H9 (cell line): Measurements from ENCODE around the gene KRT71. TPM values are rescaled to one million over a fixed set of nuclear protein-coding genes. Genes with fewer than 3 reads are reported as not detected.

Experiments
- DNase-seq: peaks from one replicate; pipeline ENCODE4 v3.0.0-alpha.2; 2017
- H2AFZ ChIP-seq: one replicate; pipeline ENCODE4 v1.6.1; 2013; ENCODE audit warnings: mild to moderate bottlenecking, low read length, control low read depth, moderate library complexity
- H2AK5ac ChIP-seq: 2 replicates; pipeline ENCODE4 v1.6.1; 2013; ENCODE audit warnings: low read length, control low read depth, mixed read lengths; ENCODE audit not compliant: insufficient read length
- H2BK120ac ChIP-seq: one replicate; pipeline ENCODE4 v1.6.1; 2013; ENCODE audit warnings: low read depth, mild to moderate bottlenecking, low read length, control low read depth, inconsistent platforms; ENCODE audit not compliant: poor library complexity, severe bottlenecking
- H2BK12ac ChIP-seq: 2 replicates; pipeline ENCODE4 v1.6.1; 2013; ENCODE audit warnings: low read length, control low read depth, mixed read lengths, low read depth; ENCODE audit not compliant: insufficient read length
- H2BK15ac ChIP-seq: 2 replicates; pipeline ENCODE4 v1.6.1; 2013; ENCODE audit warnings: low read depth, low read length, control low read depth
- H2BK20ac ChIP-seq: one replicate; pipeline ENCODE4 v1.6.1; 2013; ENCODE audit warnings: low read depth, mild to moderate bottlenecking, low read length, control low read depth, inconsistent platforms; ENCODE audit not compliant: poor library complexity, severe bottlenecking
- H2BK5ac ChIP-seq: 2 replicates; pipeline ENCODE4 v1.6.1; 2013; ENCODE audit warnings: low read length, control low read depth, mixed read lengths; ENCODE audit not compliant: insufficient read length
- H3K14ac ChIP-seq: 2 replicates; pipeline ENCODE4 v1.6.1; 2013; ENCODE audit warnings: low read length, control low read depth; ENCODE audit not compliant: insufficient read depth
- H3K18ac ChIP-seq: 2 replicates; pipeline ENCODE4 v1.6.1; 2013; ENCODE audit warnings: low read depth, mild to moderate bottlenecking, mixed read lengths, low read length, control low read depth; ENCODE audit not compliant: insufficient read length
- H3K23ac ChIP-seq: 2 replicates; pipeline ENCODE4 v1.6.1; 2013; ENCODE audit warnings: low read length, control low read depth, mixed read lengths, low read depth; ENCODE audit not compliant: insufficient read length
- H3K23me2 ChIP-seq: 2 replicates; pipeline ENCODE4 v1.6.1; 2013; ENCODE audit warnings: low read depth, mild to moderate bottlenecking, mixed read lengths, low read length, control low read depth; ENCODE audit not compliant: insufficient read length, poor library complexity, severe bottlenecking
- H3K27ac ChIP-seq: 2 replicates; pipeline ENCODE4 v1.5.1; 2013; ENCODE audit warnings: low read length, control low read depth, mixed read lengths, low read depth; ENCODE audit not compliant: insufficient read length
- H3K27me3 ChIP-seq: 2 replicates; pipeline ENCODE4 v1.6.1; 2013; ENCODE audit warnings: low read length, control low read depth, inconsistent platforms; ENCODE audit not compliant: insufficient read depth
- H3K4ac ChIP-seq: 2 replicates; pipeline ENCODE4 v1.6.1; 2013; ENCODE audit warnings: low read depth, mild to moderate bottlenecking, control low read depth, inconsistent platforms, low read length, moderate library complexity
- H3K4me1 ChIP-seq: 2 replicates; pipeline ENCODE4 v1.6.1; 2013; ENCODE audit warnings: low read length, control low read depth, inconsistent platforms; ENCODE audit not compliant: insufficient read depth
- H3K4me2 ChIP-seq: 2 replicates; pipeline ENCODE4 v1.6.1; 2013; ENCODE audit warnings: low read length, control low read depth, mixed read lengths; ENCODE audit not compliant: insufficient read length, insufficient read depth
- H3K56ac ChIP-seq: 2 replicates; pipeline ENCODE4 v1.6.1; 2013; ENCODE audit warnings: low read depth, mild to moderate bottlenecking, mixed read lengths, low read length, control low read depth; ENCODE audit not compliant: insufficient read length
- H3K79me1 ChIP-seq: 2 replicates; pipeline ENCODE4 v1.6.1; 2013; ENCODE audit warnings: low read depth, mild to moderate bottlenecking, moderate library complexity, low read length, control low read depth, inconsistent platforms; ENCODE audit not compliant: insufficient read depth, poor library complexity, severe bottlenecking
- H3K79me2 ChIP-seq: 2 replicates; pipeline ENCODE4 v1.6.1; 2013; ENCODE audit warnings: low read length, control low read depth, inconsistent platforms; ENCODE audit not compliant: insufficient read depth
- H3K9ac ChIP-seq: 2 replicates; pipeline ENCODE4 v1.6.1; 2013; ENCODE audit warnings: low read length, control low read depth, mixed read lengths; ENCODE audit not compliant: insufficient read length; ENCODE audit errors: extremely low read depth
- H3K9me3 ChIP-seq: one replicate; pipeline ENCODE4 v1.6.1; 2013; ENCODE audit warnings: low read depth, low read length, inconsistent platforms; ENCODE audit not compliant: control insufficient read depth
- H3T11ph ChIP-seq: one replicate; pipeline ENCODE4 v1.6.1; 2013; ENCODE audit warnings: mild to moderate bottlenecking, low read length, control low read depth, inconsistent platforms
- H4K20me1 ChIP-seq: one replicate; pipeline ENCODE4 v1.6.1; 2013; ENCODE audit not compliant: control insufficient read depth, insufficient read length, insufficient read depth
- H4K5ac ChIP-seq: 2 replicates; pipeline ENCODE4 v1.6.1; 2013; ENCODE audit warnings: low read depth, mild to moderate bottlenecking, mixed read lengths, low read length, control low read depth; ENCODE audit not compliant: insufficient read length
- H4K8ac ChIP-seq: replicated peaks from 2 replicates; pipeline ENCODE4 v1.6.1; 2013; ENCODE audit warnings: low read length, control low read depth, mixed read lengths, low read depth; ENCODE audit not compliant: insufficient read length
- H4K91ac ChIP-seq: 2 replicates; pipeline ENCODE4 v1.6.1; 2013; ENCODE audit warnings: low read depth, mild to moderate bottlenecking, moderate library complexity, mixed read lengths, low read length, control low read depth; ENCODE audit not compliant: insufficient read length
- H3K27ac Mint-ChIP-seq, 3 experiments: 2 replicates in 2 of 3; 3 replicates in 1 of 3; pipeline ENCODE4 v1.8.0; 2020 to 2021; ENCODE audit warnings: mixed read lengths in 3 of 3, mild to moderate bottlenecking in 1 of 3, moderate library complexity in 1 of 3
- H3K27me3 Mint-ChIP-seq: 2 replicates; pipeline ENCODE4 v1.8.0; 2021; ENCODE audit warnings: low read depth, mild to moderate bottlenecking, moderate library complexity, mixed read lengths
- H3K36me3 Mint-ChIP-seq, 3 experiments: 2 replicates in 2 of 3; 3 replicates in 1 of 3; pipeline ENCODE4 v1.8.0; 2020 to 2021; ENCODE audit warnings: low read depth in 3 of 3, mixed read lengths in 3 of 3; ENCODE audit not compliant: insufficient read depth in 1 of 3
- H3K4me1 Mint-ChIP-seq, 2 experiments: 2 replicates each; pipeline ENCODE4 v1.8.0; 2020; ENCODE audit warnings: mixed read lengths in 2 of 2
- H3K4me3 Mint-ChIP-seq, 2 experiments: 2 replicates in 1 of 2; 3 replicates in 1 of 2; pipeline ENCODE4 v1.8.0; 2020 to 2021; ENCODE audit warnings: mild to moderate bottlenecking in 2 of 2, mixed read lengths in 2 of 2, moderate library complexity in 1 of 2
- H3K9me3 Mint-ChIP-seq, 2 experiments: 2 replicates in 1 of 2; 3 replicates in 1 of 2; pipeline ENCODE4 v1.8.0; 2020; ENCODE audit warnings: mild to moderate bottlenecking in 2 of 2, mixed read lengths in 2 of 2, moderate library complexity in 1 of 2
- WGBS: extraction: QIAGEN DNeasy Blood & Tissue Kit; methylation state at CpG from one replicate; pipeline ENCODE4 v1.1.7; 2013; ENCODE audit warnings: missing lambda C conversion rate, low lambda C conversion rate, mixed read lengths; ENCODE audit not compliant: insufficient read length; ENCODE audit errors: extremely low coverage; 5-methylcytosine and 5-hydroxymethylcytosine counted together
- total RNA-seq: library from RNA; stranded (reverse); gene quantifications from 2 replicates; pipeline ENCODE4 v1.2.1, GENCODE V29; 2021
- TF ChIP-seq, protein P1 (sequence below): fragments of 200-600 bp; sonication (generic); conservative IDR thresholded peaks from 3 replicates; pipeline ENCODE4 v1.8.0; 2021; ENCODE audit warnings: antibody characterized with exemption, mild to moderate bottlenecking

Gene KRT71
- total RNA-seq, 1 experiment from 2014 or later: not detected

DNA sequence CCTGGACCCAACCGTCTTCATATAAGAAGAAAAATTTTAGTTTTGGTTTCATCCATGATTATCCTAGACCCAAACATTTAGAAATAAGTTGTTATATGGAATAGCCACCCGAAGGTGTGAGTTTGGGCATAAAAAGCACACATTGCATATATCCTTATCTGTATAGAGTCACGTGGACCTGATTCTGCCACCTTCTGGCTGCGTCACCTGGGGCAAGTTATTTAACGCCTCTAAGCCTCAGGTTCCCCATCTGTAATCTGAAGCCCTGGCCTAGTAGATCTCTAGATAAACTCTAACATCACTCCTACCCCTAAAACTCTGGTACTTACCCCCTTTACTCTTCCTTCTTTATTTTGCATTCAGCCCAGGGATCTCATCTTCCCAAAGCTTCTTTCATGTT is 18.5 kb downstream of the KRT71 start:
- Histone ChIP-seq H2AFZ (no peak overlapping the region), H3K23ac (no peak overlapping the region), H3K79me2 (no peaks in the 10 kb centered on the region), H3T11ph (no peak overlapping the region), H2BK20ac (no peak overlapping the region), H4K5ac (no peak overlapping the region), H3K23me2 (no peaks in the 10 kb centered on the region), H3K27me3 (no peaks in the 10 kb centered on the region), H2AK5ac (no peak overlapping the region), H3K18ac (no peak overlapping the region), H4K20me1 (no peaks in the 10 kb centered on the region), H3K4ac (no peak overlapping the region), H3K27ac (no peak overlapping the region), H2BK15ac (no peak overlapping the region), H2BK5ac (no peak overlapping the region), H4K91ac (no peak overlapping the region), H3K4me2 (no peak overlapping the region), H3K56ac (no peak overlapping the region), H4K8ac (no peak overlapping the region), H3K14ac (no peak overlapping the region), H3K79me1 (no peaks in the 10 kb centered on the region), H2BK120ac (no peak overlapping the region), H3K9me3 (no peaks in the 10 kb centered on the region), H3K4me1 (no peaks in the 10 kb centered on the region), H2BK12ac (no peak overlapping the region), H3K9ac (no peak overlapping the region)
- Mint-ChIP-seq H3K27me3 (peaks cover 6% of the 10 kb centered on the region), H3K4me1 (peaks cover 5 to 6% of the 10 kb centered on the region in 2 experiments; a peak in 3 of 4 replicates), H3K27ac (peak overlapping the region in 1 of 3 experiments; percentile 59; a peak in 1 of 7 replicates), H3K4me3 (no peak overlapping the region), H3K36me3 (no peaks in the 10 kb centered on the region), H3K9me3 (no peaks in the 10 kb centered on the region)
- DNase-seq: no peak
- TF ChIP-seq, protein P1, sequence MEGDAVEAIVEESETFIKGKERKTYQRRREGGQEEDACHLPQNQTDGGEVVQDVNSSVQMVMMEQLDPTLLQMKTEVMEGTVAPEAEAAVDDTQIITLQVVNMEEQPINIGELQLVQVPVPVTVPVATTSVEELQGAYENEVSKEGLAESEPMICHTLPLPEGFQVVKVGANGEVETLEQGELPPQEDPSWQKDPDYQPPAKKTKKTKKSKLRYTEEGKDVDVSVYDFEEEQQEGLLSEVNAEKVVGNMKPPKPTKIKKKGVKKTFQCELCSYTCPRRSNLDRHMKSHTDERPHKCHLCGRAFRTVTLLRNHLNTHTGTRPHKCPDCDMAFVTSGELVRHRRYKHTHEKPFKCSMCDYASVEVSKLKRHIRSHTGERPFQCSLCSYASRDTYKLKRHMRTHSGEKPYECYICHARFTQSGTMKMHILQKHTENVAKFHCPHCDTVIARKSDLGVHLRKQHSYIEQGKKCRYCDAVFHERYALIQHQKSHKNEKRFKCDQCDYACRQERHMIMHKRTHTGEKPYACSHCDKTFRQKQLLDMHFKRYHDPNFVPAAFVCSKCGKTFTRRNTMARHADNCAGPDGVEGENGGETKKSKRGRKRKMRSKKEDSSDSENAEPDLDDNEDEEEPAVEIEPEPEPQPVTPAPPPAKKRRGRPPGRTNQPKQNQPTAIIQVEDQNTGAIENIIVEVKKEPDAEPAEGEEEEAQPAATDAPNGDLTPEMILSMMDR: peak; percentile 52
- no CpG with 5 or more reads among the region's 5 CpGs for WGBS
